ENCODE results near the gene PRKAR2B.
"Not testable (repeated sequence)": the region's sequence is repeated elsewhere in the genome, so short reads cannot be mapped to it uniquely, and the experiment has no call there.

PRKAR2B gene

GRCh38 chr7:107078517-107078966, 34.0 kb downstream of the PRKAR2B start:
- DNase-seq (ENCODE audit: low read depth): no peak

- DNase-seq (ENCODE audit: low read depth): no peak
These were observed 34.9 kb downstream of the PRKAR2B start for GRCh38 chr7:107079212-107079940.

GRCh38 chr7:107080099-107080505, 35.6 kb downstream of the PRKAR2B start:
- DNase-seq (ENCODE audit: low read depth): no peak

- no peak for DNase-seq (ENCODE audit: low read depth)
These were observed 36.0 kb downstream of the PRKAR2B start for GRCh38 chr7:107080533-107080932.

- no peak for DNase-seq (ENCODE audit: low read depth)
These were observed 40.7 kb downstream of the PRKAR2B start for GRCh38 chr7:107085180-107085579.

GRCh38 chr7:107089627-107090026, 45.1 kb downstream of the PRKAR2B start:
- no peak for DNase-seq (ENCODE audit: low read depth)

- no peak for DNase-seq (ENCODE audit: low read depth)
These were observed 46.0 kb downstream of the PRKAR2B start for GRCh38 chr7:107090457-107090856.

- no peak for DNase-seq (ENCODE audit: low read depth)
These were observed 46.8 kb downstream of the PRKAR2B start for GRCh38 chr7:107091306-107091705.

GRCh38 chr7:107093671-107094070, 49.2 kb downstream of the PRKAR2B start:
- not testable (repeated sequence) for DNase-seq (ENCODE audit: low read depth)

GRCh38 chr7:107099154-107099553, 54.6 kb downstream of the PRKAR2B start:
- not testable (repeated sequence) for DNase-seq (ENCODE audit: low read depth)

GRCh38 chr7:107100824-107101223, 56.3 kb downstream of the PRKAR2B start:
- no peak for DNase-seq (ENCODE audit: low read depth)

- no peak for DNase-seq (ENCODE audit: low read depth)
These were observed 58.9 kb downstream of the PRKAR2B start for GRCh38 chr7:107103369-107103768.

- DNase-seq (ENCODE audit: low read depth): no peak
These were observed 60.3 kb downstream of the PRKAR2B start for GRCh38 chr7:107104801-107105200.

GRCh38 chr7:107105591-107106245, 61.2 kb downstream of the PRKAR2B start:
- no peak for DNase-seq (ENCODE audit: low read depth)

GRCh38 chr7:107108793-107109371, 64.4 kb downstream of the PRKAR2B start:
- no peak for DNase-seq (ENCODE audit: low read depth)

GRCh38 chr7:107109955-107110354, 65.5 kb downstream of the PRKAR2B start:
- no peak for DNase-seq (ENCODE audit: low read depth)

GRCh38 chr7:107111196-107111595, 66.7 kb downstream of the PRKAR2B start:
- no peak for DNase-seq (ENCODE audit: low read depth)

GRCh38 chr7:107113866-107114265, 69.4 kb downstream of the PRKAR2B start:
- no peak for DNase-seq (ENCODE audit: low read depth)

GRCh38 chr7:107115114-107115513, 70.6 kb downstream of the PRKAR2B start:
- DNase-seq (ENCODE audit: low read depth): no peak

- no peak for DNase-seq (ENCODE audit: low read depth)
These were observed 71.4 kb downstream of the PRKAR2B start for GRCh38 chr7:107115762-107116540.

- no peak for DNase-seq (ENCODE audit: low read depth)
These were observed 73.8 kb downstream of the PRKAR2B start for GRCh38 chr7:107118109-107118900.
